Activated CD8-positive, alpha-beta memory T cell treated with anti-CD3 and anti-CD28 coated beads, Interleukin-2, amount 50 U/mL, for 1 hour (primary cell): ENCODE measurements around the gene STK32B.

Source experiments
- DNase-seq: peaks from one replicate; pipeline ENCODE4 v3.0.0-alpha.2; 2020; ENCODE audit errors: extremely low read depth

Gene STK32B

GRCh38 chr4:5446595-5447226 lies 395.4 kb downstream of the STK32B start:
- DNase-seq, result no peak

GRCh38 chr4:5447755-5448154 lies 396.5 kb downstream of the STK32B start:
- no peak for DNase-seq

GRCh38 chr4:5448221-5448620 lies 396.9 kb downstream of the STK32B start:
- DNase-seq, result no peak

GRCh38 chr4:5451243-5451642 lies 400.0 kb downstream of the STK32B start:
- no peak for DNase-seq

- no peak for DNase-seq
These were observed 400.9 kb downstream of the STK32B start for GRCh38 chr4:5452156-5452555.

- DNase-seq, result no peak
These were observed 403.8 kb downstream of the STK32B start for GRCh38 chr4:5455003-5455585.

GRCh38 chr4:5456296-5456845 lies 405.1 kb downstream of the STK32B start:
- no peak for DNase-seq

GRCh38 chr4:5458676-5459075 lies 407.4 kb downstream of the STK32B start:
- DNase-seq, result no peak

GRCh38 chr4:5459236-5459635 lies 408.0 kb downstream of the STK32B start:
- no peak for DNase-seq

GRCh38 chr4:5460106-5460801 lies 409.0 kb downstream of the STK32B start:
- DNase-seq, result no peak

- DNase-seq, result no peak
These were observed 410.2 kb downstream of the STK32B start for GRCh38 chr4:5461477-5461876.

- DNase-seq, result no peak
These were observed 411.1 kb downstream of the STK32B start for GRCh38 chr4:5462254-5462835.

GRCh38 chr4:5462896-5463295 lies 411.6 kb downstream of the STK32B start:
- DNase-seq, result no peak

- DNase-seq, result no peak
These were observed 412.1 kb downstream of the STK32B start for GRCh38 chr4:5463361-5463760.

- DNase-seq, result no peak
These were observed 412.8 kb downstream of the STK32B start for GRCh38 chr4:5463936-5464650.

- DNase-seq, result no peak
These were observed 414.2 kb downstream of the STK32B start for GRCh38 chr4:5465529-5465928.

- no peak for DNase-seq
These were observed 414.7 kb downstream of the STK32B start for GRCh38 chr4:5465956-5466355.

GRCh38 chr4:5467111-5467510 lies 415.8 kb downstream of the STK32B start:
- DNase-seq, result no peak

GRCh38 chr4:5469151-5469775 lies 418.0 kb downstream of the STK32B start:
- DNase-seq, result no peak

GRCh38 chr4:5469861-5470260 lies 418.6 kb downstream of the STK32B start:
- no peak for DNase-seq
